AG09309 (cell line): ENCODE results near the gene ABHD6.
"Not testable (repeated sequence)": the region's sequence is repeated elsewhere in the genome, so short reads cannot be mapped to it uniquely, and the experiment has no call there.

ENCODE experiments used
- DNase-seq: peaks from one replicate; pipeline ENCODE4 v3.0.0-alpha.2; 2010; ENCODE audit warnings: low read depth
- H3K4me3 ChIP-seq: 2 replicates; pipeline ENCODE4 v1.5.1; 2011; ENCODE audit warnings: mild to moderate bottlenecking, low read depth, low read length, moderate library complexity; ENCODE audit not compliant: control insufficient read depth
- CTCF ChIP-seq: IDR thresholded peaks from 2 replicates; pipeline ENCODE4 v1.5.1; 2011; ENCODE audit warnings: mild to moderate bottlenecking, low read depth, low read length, inconsistent platforms; ENCODE audit not compliant: insufficient read depth, control insufficient read depth; ENCODE audit errors: missing control alignments

The ABHD6 gene

GRCh38 chr3:58216496-58217195, 20.9 kb upstream of the ABHD6 start:
- no peak for DNase-seq
- H3K4me3 ChIP-seq, result no peak overlapping the region
- no peak for TF ChIP-seq CTCF

GRCh38 chr3:58217209-58217811, 20.3 kb upstream of the ABHD6 start:
- TF ChIP-seq CTCF, result peak; percentile 86
- no peak overlapping the region for H3K4me3 ChIP-seq
- DNase-seq, result peak; percentile 28

- DNase-seq, result no peak
- TF ChIP-seq CTCF, result no peak
- no peak overlapping the region for H3K4me3 ChIP-seq
Observed at GRCh38 chr3:58218904-58219303, 18.7 kb upstream of the ABHD6 start.

GRCh38 chr3:58222161-58222724, 15.3 kb upstream of the ABHD6 start:
- TF ChIP-seq CTCF, result no peak
- no peak overlapping the region for H3K4me3 ChIP-seq
- no peak for DNase-seq

- DNase-seq, result no peak
- no peak overlapping the region for H3K4me3 ChIP-seq
- TF ChIP-seq CTCF, result no peak
Observed at GRCh38 chr3:58223855-58224254, 13.7 kb upstream of the ABHD6 start.

GRCh38 chr3:58227933-58228332, 9.7 kb upstream of the ABHD6 start:
- not testable (repeated sequence) for DNase-seq, H3K4me3 ChIP-seq

- no peak for TF ChIP-seq CTCF
- H3K4me3 ChIP-seq, result no peak overlapping the region
- no peak for DNase-seq
Observed at GRCh38 chr3:58230876-58231552, 6.6 kb upstream of the ABHD6 start.
